LNCaP clone FGC (cell line): ENCODE data around the gene PRELID3B.

Source experiments
- DNase-seq: peaks from one replicate; pipeline ENCODE4 v3.0.0-alpha.2; 2011; ENCODE audit warnings: low read depth
- H3K4me3 ChIP-seq: 2 replicates; pipeline ENCODE4 v1.5.1; 2011; ENCODE audit warnings: mild to moderate bottlenecking, low read depth, low read length, control low read depth
- CTCF ChIP-seq: IDR thresholded peaks from 2 replicates; pipeline ENCODE4 v1.5.1; 2012; ENCODE audit warnings: mild to moderate bottlenecking; ENCODE audit not compliant: control insufficient read depth, insufficient read depth; ENCODE audit errors: extremely low read depth

Gene PRELID3B

GRCh38 chr20:58990651-58991445, 51.7 kb downstream of the PRELID3B start:
- H3K4me3 ChIP-seq, result no peak overlapping the region
- TF ChIP-seq CTCF, result no peak
- DNase-seq, result no peak

GRCh38 chr20:58989196-58989595, 53.4 kb downstream of the PRELID3B start:
- DNase-seq, result no peak
- no peak for TF ChIP-seq CTCF
- H3K4me3 ChIP-seq, result no peak overlapping the region

DNA sequence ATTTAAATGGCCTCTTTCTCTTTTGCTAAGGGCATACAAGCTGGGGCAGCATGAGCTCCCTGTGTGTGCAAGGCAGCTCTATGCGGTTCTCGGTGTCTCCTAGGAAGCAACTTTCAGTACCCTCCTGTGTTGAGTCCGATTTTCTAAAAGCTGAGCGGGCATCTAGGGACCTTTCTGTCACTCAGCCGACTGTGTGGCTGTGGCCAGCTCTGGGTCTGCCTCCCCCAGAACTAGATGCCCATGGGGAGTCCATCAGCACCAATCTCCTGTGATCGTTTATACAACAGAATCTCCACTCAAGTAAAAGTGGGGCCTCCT, 54.1 kb downstream of the PRELID3B start:
- H3K4me3 ChIP-seq, result no peak overlapping the region
- no peak for TF ChIP-seq CTCF
- DNase-seq, result no peak

DNA sequence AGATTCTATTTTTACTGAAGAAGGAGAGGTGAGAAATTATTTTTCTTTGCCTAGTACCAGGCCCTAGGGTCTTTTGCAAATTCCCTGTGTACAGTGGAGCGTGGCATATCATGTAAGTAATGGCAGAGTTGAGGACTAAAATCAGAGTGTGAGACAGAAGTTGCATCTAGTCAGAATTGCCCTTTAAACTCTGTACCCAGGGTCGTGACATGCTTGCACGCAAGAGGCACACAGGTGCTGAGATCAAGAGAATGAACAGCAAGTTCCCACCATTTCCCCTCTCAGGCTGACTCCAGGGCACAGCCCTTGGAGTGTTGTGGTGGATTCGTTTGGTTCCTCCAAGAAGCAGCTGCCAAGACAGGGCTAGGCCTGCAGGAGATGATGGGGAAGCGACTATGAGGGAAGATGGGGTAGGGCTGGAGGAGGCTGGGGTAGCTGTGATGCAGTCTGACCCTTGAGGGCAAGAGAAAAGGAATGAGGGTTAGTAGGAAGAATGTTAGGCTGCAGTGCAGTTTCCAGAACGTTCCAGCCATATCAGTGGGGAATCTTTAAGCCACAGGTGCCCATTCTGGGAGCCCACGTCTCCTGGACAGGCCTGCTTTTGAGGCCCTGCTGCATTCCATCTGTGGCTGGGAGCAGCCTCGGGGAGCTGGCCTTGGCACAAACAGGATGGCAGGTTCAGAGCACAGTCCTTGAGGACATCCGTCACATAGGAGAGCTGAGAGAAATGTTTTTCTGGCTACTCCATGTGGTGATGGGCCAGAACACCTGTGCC, 54.6 kb downstream of the PRELID3B start:
- no peak for DNase-seq
- H3K4me3 ChIP-seq, result no peak overlapping the region
- no peak for TF ChIP-seq CTCF

GRCh38 chr20:58986968-58987517, 55.5 kb downstream of the PRELID3B start:
- no peak for DNase-seq
- TF ChIP-seq CTCF, result no peak

GRCh38 chr20:58986286-58986967, 56.2 kb downstream of the PRELID3B start:
- DNase-seq, result no peak
- H3K4me3 ChIP-seq, result no peak overlapping the region
- no peak for TF ChIP-seq CTCF

More at GRCh38 chr20:58986968-58987517, 55.5 kb downstream of the PRELID3B start:
- H3K4me3 ChIP-seq, result no peak overlapping the region
